ENCODE data around the gene CDCA7. TPM values are rescaled to one million over a fixed set of nuclear protein-coding genes. Genes with fewer than 3 reads are reported as not detected.

The CDCA7 gene
- total and polyA plus RNA-seq, 5 donors, result 0.25 to 0.85 (median 0.33) TPM

DNA sequence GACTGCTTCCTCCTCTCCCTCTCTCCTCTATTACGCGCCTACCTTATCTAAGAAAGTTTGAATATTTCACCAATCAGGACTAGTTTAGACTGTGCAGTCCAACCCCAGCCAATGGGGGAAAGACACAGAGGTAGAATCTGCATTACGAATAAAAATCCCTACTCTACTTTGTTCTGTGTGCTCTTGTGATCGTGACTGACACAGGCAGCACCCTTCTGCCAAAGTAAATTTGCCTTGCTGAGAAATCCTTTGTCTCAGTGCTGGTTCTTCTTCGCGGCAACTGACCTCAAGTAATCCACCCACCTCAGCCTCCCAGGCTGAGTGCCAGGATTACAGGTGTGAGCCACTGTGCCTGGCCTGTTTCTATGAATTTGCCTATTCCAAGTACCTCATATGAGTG, 8.6 kb upstream of the CDCA7 start:
- 80% methylated on average over 6 of the region's 6 CpGs for WGBS
- intact Hi-C loops (cut with DNase I), result no loop called here
- H3K9me3 ChIP-seq (ENCODE audit: control insufficient read depth, low read length), result no peaks in the 10 kb centered on the region
- no peaks in the 10 kb centered on the region for H3K4me1 ChIP-seq (ENCODE audit: control insufficient read depth, insufficient read depth, low read length)
- H3K27me3 ChIP-seq (ENCODE audit: control insufficient read depth, insufficient read depth), result peaks cover 3% of the 10 kb centered on the region
- DNase-seq (no peak), ATAC-seq (no peak)
- H3K4me3 ChIP-seq (ENCODE audit: low read length), result no peak overlapping the region
- H3K27ac ChIP-seq (ENCODE audit: low read length), result no peak overlapping the region

- H3K4me3 ChIP-seq (ENCODE audit: low read length), result no peak overlapping the region
- ATAC-seq (no peak), DNase-seq (no peak)
- WGBS, result 82% methylated on average over 8 of the region's 8 CpGs
- no peak overlapping the region for H3K27ac ChIP-seq (ENCODE audit: low read length)
- H3K27me3 ChIP-seq (ENCODE audit: control insufficient read depth, insufficient read depth), result peaks cover 3% of the 10 kb centered on the region
- no peaks in the 10 kb centered on the region for H3K4me1 ChIP-seq (ENCODE audit: control insufficient read depth, insufficient read depth, low read length)
- intact Hi-C loops (cut with DNase I), result no loop called here
- no peaks in the 10 kb centered on the region for H3K9me3 ChIP-seq (ENCODE audit: control insufficient read depth, low read length)
Observed at GRCh38 chr2:173347305-173348168, 7.1 kb upstream of the CDCA7 start.

GRCh38 chr2:173349287-173349686, 5.4 kb upstream of the CDCA7 start:
- H3K9me3 ChIP-seq (ENCODE audit: control insufficient read depth, low read length), result no peaks in the 10 kb centered on the region
- no peak overlapping the region for H3K4me3 ChIP-seq (ENCODE audit: low read length)
- 84% methylated on average over 2 of the region's 2 CpGs for WGBS
- H3K27me3 ChIP-seq (ENCODE audit: control insufficient read depth, insufficient read depth), result peaks cover 3% of the 10 kb centered on the region
- ATAC-seq (no peak), DNase-seq (no peak)
- H3K4me1 ChIP-seq (ENCODE audit: control insufficient read depth, insufficient read depth, low read length), result no peaks in the 10 kb centered on the region
- no peak overlapping the region for H3K27ac ChIP-seq (ENCODE audit: low read length)
- intact Hi-C loops (cut with DNase I), result no loop called here

- 67% methylated on average over 2 of the region's 2 CpGs for WGBS
- Histone ChIP-seq H3K27me3 (ENCODE audit: control insufficient read depth, insufficient read depth) (peaks cover 3% of the 10 kb centered on the region), H3K27ac (ENCODE audit: low read length) (no peak overlapping the region), H3K4me1 (ENCODE audit: control insufficient read depth, insufficient read depth, low read length) (no peaks in the 10 kb centered on the region), H3K9me3 (ENCODE audit: control insufficient read depth, low read length) (no peaks in the 10 kb centered on the region), H3K4me3 (ENCODE audit: low read length) (no peak overlapping the region)
- ATAC-seq (no peak), DNase-seq (no peak)
- intact Hi-C loops (cut with DNase I), result no loop called here
Observed at GRCh38 chr2:173350383-173350782, 4.3 kb upstream of the CDCA7 start.

- intact Hi-C loops (cut with DNase I), result no loop called here
- 43% methylated on average over 4 of the region's 4 CpGs for WGBS
- no peaks in the 10 kb centered on the region for H3K9me3 ChIP-seq (ENCODE audit: control insufficient read depth, low read length)
- ATAC-seq, result no peak
- no peak overlapping the region for H3K4me3 ChIP-seq (ENCODE audit: low read length)
- H3K27me3 ChIP-seq (ENCODE audit: control insufficient read depth, insufficient read depth), result peaks cover 3% of the 10 kb centered on the region
- H3K4me1 ChIP-seq (ENCODE audit: control insufficient read depth, insufficient read depth, low read length), result no peaks in the 10 kb centered on the region
- no peak for DNase-seq
- H3K27ac ChIP-seq (ENCODE audit: low read length), result no peak overlapping the region
Observed at GRCh38 chr2:173351879-173352278, 2.8 kb upstream of the CDCA7 start.

DNA sequence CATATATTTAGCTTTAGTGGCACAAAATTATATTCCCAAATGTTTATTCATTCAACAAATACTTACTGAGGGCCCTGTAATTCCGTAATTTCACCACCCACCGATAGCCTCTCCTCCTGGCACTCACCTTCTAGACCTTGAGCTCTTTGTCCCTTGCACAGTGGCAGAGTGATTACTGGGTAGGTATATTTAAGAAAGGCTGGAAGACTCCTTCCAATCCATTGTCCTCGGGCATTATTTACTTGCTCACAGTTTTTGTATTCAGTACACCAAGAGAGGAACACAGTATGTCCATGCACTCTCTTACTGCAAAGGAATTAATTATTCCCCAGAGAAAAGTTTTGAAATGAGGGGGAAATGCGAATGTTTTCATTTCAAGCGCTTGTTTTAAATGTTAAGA, 1.1 kb upstream of the CDCA7 start:
- DNase-seq (no peak), ATAC-seq (no peak)
- Histone ChIP-seq H3K4me3 (ENCODE audit: low read length) (no peak overlapping the region), H3K27ac (ENCODE audit: low read length) (no peak overlapping the region), H3K27me3 (ENCODE audit: control insufficient read depth, insufficient read depth) (no peaks in the 10 kb centered on the region), H3K4me1 (ENCODE audit: control insufficient read depth, insufficient read depth, low read length) (no peaks in the 10 kb centered on the region), H3K9me3 (ENCODE audit: control insufficient read depth, low read length) (no peaks in the 10 kb centered on the region)
- 54% methylated on average over 5 of the region's 5 CpGs for WGBS
- intact Hi-C loops (cut with DNase I), result no loop called here

DNA sequence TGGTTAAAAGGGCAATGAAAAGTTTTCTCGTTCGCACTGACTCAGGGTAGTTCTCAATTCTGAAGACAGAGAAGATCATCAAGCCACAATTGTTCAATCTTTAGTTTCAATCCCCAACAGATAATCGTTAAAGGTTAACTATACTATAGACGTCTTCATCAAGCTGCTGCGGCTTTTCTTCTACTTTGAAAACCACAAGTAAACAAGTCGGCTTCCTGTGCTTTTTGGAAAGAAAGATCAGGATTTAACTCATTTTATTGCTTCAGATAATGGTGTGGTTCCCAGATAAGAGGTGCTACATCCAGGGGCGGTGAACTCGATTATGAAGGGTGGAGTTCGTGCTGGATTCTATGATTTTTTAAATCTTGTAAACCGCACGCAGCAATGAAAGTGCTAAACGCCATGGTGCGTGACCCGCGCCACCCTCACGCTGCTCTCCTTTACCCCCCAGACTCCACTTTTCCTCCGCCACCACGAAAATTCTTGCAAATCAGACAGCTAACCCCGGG, 545 bp upstream of the CDCA7 start:
- ATAC-seq, result no peak
- intact Hi-C loops (cut with DNase I), result no loop called here
- no peaks in the 10 kb centered on the region for H3K9me3 ChIP-seq (ENCODE audit: control insufficient read depth, low read length)
- peak overlapping the region; percentile 49 for H3K4me3 ChIP-seq (ENCODE audit: low read length)
- no peak for DNase-seq
- WGBS, result 2% methylated on average over 19 of the region's 19 CpGs
- no peaks in the 10 kb centered on the region for H3K4me1 ChIP-seq (ENCODE audit: control insufficient read depth, insufficient read depth, low read length)
- no peaks in the 10 kb centered on the region for H3K27me3 ChIP-seq (ENCODE audit: control insufficient read depth, insufficient read depth)
- H3K27ac ChIP-seq (ENCODE audit: low read length), result no peak overlapping the region

DNA sequence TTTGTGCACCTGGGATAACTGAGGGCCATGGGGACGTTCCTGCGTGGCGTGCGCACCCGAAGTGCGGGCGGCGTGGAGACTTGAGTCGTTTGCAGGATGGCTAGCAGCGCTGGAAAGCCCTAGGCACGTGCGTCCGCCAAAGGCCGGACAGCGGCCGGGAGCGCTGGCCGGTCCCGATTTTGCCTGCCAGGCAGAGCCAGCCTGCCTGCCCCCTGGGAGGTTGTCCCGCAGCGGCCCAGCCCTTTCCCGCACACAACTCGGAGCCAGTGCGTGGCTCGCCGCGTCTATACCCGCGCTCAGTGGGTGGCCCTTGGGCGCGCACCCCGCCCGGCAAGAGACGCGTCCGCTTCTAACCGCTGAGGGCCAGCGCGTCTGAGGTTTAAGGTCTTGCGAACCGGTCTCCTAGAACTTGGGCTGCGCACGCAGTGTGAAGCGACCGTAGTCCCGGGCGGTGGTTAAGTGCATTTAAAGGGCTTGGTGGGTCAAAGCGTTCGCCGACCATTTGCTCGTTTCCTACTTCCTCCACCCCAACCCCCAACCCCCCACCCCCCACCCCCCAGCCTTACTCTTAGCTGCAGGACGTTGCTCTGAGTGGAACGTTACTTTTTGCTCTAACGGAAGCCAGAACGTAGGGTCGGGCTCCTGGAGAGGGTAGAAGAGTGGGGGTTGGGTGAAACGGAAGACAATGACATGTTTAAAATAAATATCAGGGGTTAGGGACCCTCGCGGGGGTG, 627 bp downstream of the CDCA7 start:
- DNase-seq (peak; percentile 44 to 69 (median 63)), ATAC-seq (peak; percentile 67 to 85)
- no peaks in the 10 kb centered on the region for H3K9me3 ChIP-seq (ENCODE audit: control insufficient read depth, low read length)
- H3K27me3 ChIP-seq (ENCODE audit: control insufficient read depth, insufficient read depth), result no peaks in the 10 kb centered on the region
- H3K27ac ChIP-seq (ENCODE audit: low read length), result no peak overlapping the region
- WGBS, result under 1% methylated on average over 59 of the region's 59 CpGs
- H3K4me1 ChIP-seq (ENCODE audit: control insufficient read depth, insufficient read depth, low read length), result no peaks in the 10 kb centered on the region
- intact Hi-C loops (cut with DNase I), result no loop called here
- peak overlapping the region; percentile 49 for H3K4me3 ChIP-seq (ENCODE audit: low read length)

- Histone ChIP-seq H3K27ac (ENCODE audit: low read length) (no peak overlapping the region), H3K4me1 (ENCODE audit: control insufficient read depth, insufficient read depth, low read length) (no peaks in the 10 kb centered on the region), H3K4me3 (ENCODE audit: low read length) (peak overlapping the region; percentile 49), H3K27me3 (ENCODE audit: control insufficient read depth, insufficient read depth) (no peaks in the 10 kb centered on the region), H3K9me3 (ENCODE audit: control insufficient read depth, low read length) (no peaks in the 10 kb centered on the region)
- DNase-seq (peak in 1 of 3 donors; percentile 46), ATAC-seq (no peak)
- WGBS, result 48% methylated on average over 16 of the region's 16 CpGs
- intact Hi-C loops (cut with DNase I), result no loop called here
Observed at GRCh38 chr2:173355866-173356508, 1.3 kb downstream of the CDCA7 start.

DNA sequence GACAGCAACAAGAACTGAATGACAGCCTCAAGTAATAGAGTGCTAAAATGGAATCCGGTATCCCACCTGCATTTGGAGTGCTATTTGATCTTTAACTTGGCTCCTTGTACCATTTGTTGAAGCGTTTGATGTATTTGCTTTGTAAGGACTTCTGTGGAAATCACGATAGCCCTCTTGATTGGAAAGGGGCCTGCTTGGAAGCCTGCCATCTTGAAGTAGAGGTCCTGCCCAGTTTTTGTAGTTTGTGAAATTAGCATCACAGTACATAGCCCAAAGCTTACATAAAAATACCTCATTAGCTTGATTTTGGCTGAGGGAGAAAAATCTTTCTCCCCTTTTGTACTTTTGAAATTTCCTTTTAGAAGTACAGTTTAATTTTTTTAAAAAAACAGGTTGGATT, 2.7 kb downstream of the CDCA7 start:
- intact Hi-C loops (cut with DNase I), result no loop called here
- ATAC-seq (no peak), DNase-seq (no peak)
- Histone ChIP-seq H3K27me3 (ENCODE audit: control insufficient read depth, insufficient read depth) (no peaks in the 10 kb centered on the region), H3K9me3 (ENCODE audit: control insufficient read depth, low read length) (no peaks in the 10 kb centered on the region), H3K4me3 (ENCODE audit: low read length) (no peak overlapping the region), H3K4me1 (ENCODE audit: control insufficient read depth, insufficient read depth, low read length) (no peaks in the 10 kb centered on the region), H3K27ac (ENCODE audit: low read length) (no peak overlapping the region)
- 77% methylated on average over 3 of the region's 3 CpGs for WGBS

GRCh38 chr2:173358616-173359015, 3.9 kb downstream of the CDCA7 start:
- H3K4me1 ChIP-seq (ENCODE audit: control insufficient read depth, insufficient read depth, low read length), result no peaks in the 10 kb centered on the region

More at GRCh38 chr2:173358616-173359015, 3.9 kb downstream of the CDCA7 start:
- intact Hi-C loops (cut with DNase I), result no loop called here
- DNase-seq (no peak), ATAC-seq (no peak)
- Histone ChIP-seq H3K27ac (ENCODE audit: low read length) (no peak overlapping the region), H3K9me3 (ENCODE audit: control insufficient read depth, low read length) (no peaks in the 10 kb centered on the region), H3K27me3 (ENCODE audit: control insufficient read depth, insufficient read depth) (no peaks in the 10 kb centered on the region), H3K4me3 (ENCODE audit: low read length) (no peak overlapping the region)
- WGBS, result 67% methylated on average over 5 of the region's 5 CpGs
